Esophagus squamous epithelium (tissue), 5 donors: ENCODE measurements around the gene ETS1. TPM values are rescaled to one million over a fixed set of nuclear protein-coding genes. Genes with fewer than 3 reads are reported as not detected.

Experiments
- DNase-seq: peaks from one replicate; lab custom pipeline; 2025; lab: John Stamatoyannopoulos, UW
- H3K27ac ChIP-seq, 4 donors: fragments of 200-600 bp; sonication (generic); one replicate each; pipeline ENCODE4 v1.5.1; 2016 to 2019; ENCODE audit warnings: mild to moderate bottlenecking in 1 of 4
- H3K27me3 ChIP-seq, 4 donors: fragments of 200-600 bp; sonication (generic); 1 replicate in 3 of 4; 2 replicates in 1 of 4; pipeline versions ENCODE4 v1.5.1 to v1.6.0; 2017 to 2021; ENCODE audit warnings: antibody characterized with exemption in 1 of 4
- H3K36me3 ChIP-seq, 3 donors: fragments of 200-600 bp; sonication (generic); one replicate each; pipeline ENCODE4 v1.5.1; 2016 to 2019
- H3K4me1 ChIP-seq, 3 donors: fragments of 200-600 bp; sonication (generic); one replicate each; pipeline ENCODE4 v1.5.1; 2017 to 2019
- H3K4me3 ChIP-seq, 4 donors: fragments of 200-600 bp; sonication (generic); 1 replicate in 3 of 4; 2 replicates in 1 of 4; pipeline ENCODE4 v1.5.1; 2016 to 2019; ENCODE audit warnings: mild to moderate bottlenecking in 2 of 4, moderate library complexity in 1 of 4
- H3K9me3 ChIP-seq, 3 donors: fragments of 200-600 bp; sonication (generic); one replicate each; pipeline ENCODE4 v1.5.1; 2016 to 2019
- CTCF ChIP-seq, 6 experiments: fragments of 450-650 bp in 4 of 6; fragments of 200-600 bp in 2 of 6; sonication (generic) in 2 of 6; IDR thresholded peaks; one replicate each; pipeline ENCODE4 v1.5.1; 2016 to 2019; ENCODE audit warnings: antibody characterized with exemption in 6 of 6, mild to moderate bottlenecking in 4 of 6, moderate library complexity in 4 of 6
- POLR2A ChIP-seq, 4 donors: fragments of 450-650 bp; IDR thresholded peaks; one replicate each; pipeline ENCODE4 v1.6.1; 2017; ENCODE audit warnings: antibody characterized with exemption in 4 of 4, mild to moderate bottlenecking in 4 of 4, moderate library complexity in 3 of 4
- WGBS, 2 donors: methylation state at CpG; one replicate each; pipeline ENCODE4 v1.1.5; 2018; 5-methylcytosine and 5-hydroxymethylcytosine counted together
- intact Hi-C: fragments of 100-400 bp; cut with DNase I; formaldehyde crosslinking; loops from one replicate; pipeline ENCODE4 v1.15.0; 2022
- total RNA-seq, 4 donors: library from RNA; depleted of rRNA; stranded (reverse); fragments of >200 nt; gene quantifications; one replicate each; pipeline ENCODE4 v1.1.0, GENCODE V29; 2016
- donor health status: DM: yes; HTN: yes; CAD: no.

The ETS1 gene
- total RNA-seq, 4 donors from 2014 or later = 3.4 to 37.0 (median 16.4) TPM

- 62 to 73% methylated on average over 9 of the region's 9 CpGs for WGBS, 2 donors
- intact Hi-C loops = no loop called here
- peaks cover 0 to 24% (median 0%) of the 10 kb centered on the region in 4 donors for H3K27me3 ChIP-seq
- no peaks in the 10 kb centered on the region for H3K9me3 ChIP-seq
- H3K36me3 ChIP-seq = no peaks in the 10 kb centered on the region
- no peak overlapping the region for H3K4me3 ChIP-seq
- H3K4me1 ChIP-seq = peaks cover 0 to 50% (median 13%) of the 10 kb centered on the region in 3 donors
- H3K27ac ChIP-seq = peak overlapping the region in 2 of 4 donors; percentile 40 to 51
- no peak for TF ChIP-seq CTCF (IDR thresholded peaks at IDR 0.05)
- TF ChIP-seq POLR2A (IDR thresholded peaks at IDR 0.05) = no peak
- no peak for DNase-seq
These were observed 35.6 kb downstream of the ETS1 start for GRCh38 chr11:128551611-128552335.

- Histone ChIP-seq H3K27me3 (peaks cover 0 to 25% (median 0%) of the 10 kb centered on the region in 4 donors), H3K4me3 (no peak overlapping the region), H3K36me3 (no peaks in the 10 kb centered on the region), H3K9me3 (no peaks in the 10 kb centered on the region), H3K4me1 (peaks cover 0 to 53% (median 13%) of the 10 kb centered on the region in 3 donors), H3K27ac (peak overlapping the region in 2 of 4 donors; percentile 40 to 83)
- DNase-seq = no peak
- no peak for TF ChIP-seq POLR2A (IDR thresholded peaks at IDR 0.05)
- no peak for TF ChIP-seq CTCF (IDR thresholded peaks at IDR 0.05)
- intact Hi-C loops = no loop called here
- 94 to 98% methylated on average over 4 of the region's 4 CpGs for WGBS, 2 donors
These were observed 36.3 kb downstream of the ETS1 start for GRCh38 chr11:128551058-128551457.

GRCh38 chr11:128550261-128550821, 37.0 kb downstream of the ETS1 start:
- peaks cover 0 to 53% (median 13%) of the 10 kb centered on the region in 3 donors for H3K4me1 ChIP-seq
- H3K27ac ChIP-seq = peak overlapping the region in 3 of 4 donors; percentile 52 to 86 (median 83)
- DNase-seq = no peak
- H3K27me3 ChIP-seq = peaks cover 0 to 28% (median 0%) of the 10 kb centered on the region in 4 donors
- WGBS, 2 donors = 74 to 89% methylated on average over 4 of the region's 4 CpGs
- intact Hi-C loops = no loop called here
- no peaks in the 10 kb centered on the region for H3K36me3 ChIP-seq
- H3K4me3 ChIP-seq = no peak overlapping the region
- TF ChIP-seq CTCF (IDR thresholded peaks at IDR 0.05) (no peak), POLR2A (IDR thresholded peaks at IDR 0.05) (no peak)
- no peaks in the 10 kb centered on the region for H3K9me3 ChIP-seq

- H3K4me1 ChIP-seq = peaks cover 0 to 61% (median 13%) of the 10 kb centered on the region in 3 donors
- peak overlapping the region; percentile 11 to 64 (median 42) for H3K4me3 ChIP-seq
- 41 to 43% methylated on average over 8 to 16 of the region's 37 CpGs for WGBS, 2 donors
- no peaks in the 10 kb centered on the region for H3K9me3 ChIP-seq
- intact Hi-C loops = no loop called here
- no peak for DNase-seq
- peak overlapping the region; percentile 44 to 90 (median 84) for H3K27ac ChIP-seq
- no peak for TF ChIP-seq POLR2A (IDR thresholded peaks at IDR 0.05)
- TF ChIP-seq CTCF (IDR thresholded peaks at IDR 0.05) = no peak
- peaks cover 0 to 37% (median 0%) of the 10 kb centered on the region in 4 donors for H3K27me3 ChIP-seq
- H3K36me3 ChIP-seq = no peaks in the 10 kb centered on the region
These were observed 38.0 kb downstream of the ETS1 start for GRCh38 chr11:128549256-128549944.
